ENCODE measurements around the gene EIF4E2. TPM values are rescaled to one million over a fixed set of nuclear protein-coding genes. Genes with fewer than 3 reads are reported as not detected.

Gene EIF4E2
- total and polyA plus RNA-seq, 10 donors = 29.3 to 61.1 (median 45.5) TPM

- H3K9me3 ChIP-seq = peaks cover 0 to 3% (median 0%) of the 10 kb centered on the region in 8 donors
- DNase-seq = no peak
- TF ChIP-seq POLR2A (IDR thresholded peaks at IDR 0.05) (no peak), POLR2AphosphoS5 (IDR thresholded peaks at IDR 0.05) (no peak), CTCF (IDR thresholded peaks at IDR 0.05 in 8 of 11, conservative IDR thresholded peaks at IDR 0.05 in 3 of 11) (no peak)
- H3K4me1 ChIP-seq = no peaks in the 10 kb centered on the region
- H3K4me3 ChIP-seq = no peak overlapping the region
- H3K36me3 ChIP-seq = peaks cover 0 to 11% (median 4%) of the 10 kb centered on the region in 6 donors
- H3K27me3 ChIP-seq (replicated peaks in 1 of 7) = no peaks in the 10 kb centered on the region
- no peak overlapping the region for H3K27ac ChIP-seq
- intact Hi-C loops (cut with DNase I; ENCODE audit: low total_unique reads) = no loop called here
- 85 to 92% (median 89%) methylated on average over 18 of the region's 18 CpGs for WGBS, 5 donors
Observed at GRCh38 chr2:232588680-232589585, 38.4 kb downstream of the EIF4E2 start.

- DNase-seq = no peak
- Histone ChIP-seq H3K36me3 (no peaks in the 10 kb centered on the region), H3K4me3 (no peak overlapping the region), H3K27me3 (replicated peaks in 1 of 7) (no peaks in the 10 kb centered on the region), H3K9me3 (peaks cover 0 to 3% (median 0%) of the 10 kb centered on the region in 8 donors), H3K27ac (no peak overlapping the region), H3K4me1 (no peaks in the 10 kb centered on the region)
- no peak for TF ChIP-seq POLR2AphosphoS5 (IDR thresholded peaks at IDR 0.05)
- TF ChIP-seq CTCF (IDR thresholded peaks at IDR 0.05 in 8 of 11, conservative IDR thresholded peaks at IDR 0.05 in 3 of 11) = no peak
- TF ChIP-seq POLR2A (IDR thresholded peaks at IDR 0.05) = no peak
- 88 to 95% (median 91%) methylated on average over 3 of the region's 3 CpGs for WGBS, 5 donors
- intact Hi-C loops (cut with DNase I; ENCODE audit: low total_unique reads) = no loop called here
Observed at GRCh38 chr2:232592772-232593395, 42.4 kb downstream of the EIF4E2 start.

GRCh38 chr2:232593982-232594381 is 43.5 kb downstream of the EIF4E2 start:
- TF ChIP-seq POLR2AphosphoS5 (IDR thresholded peaks at IDR 0.05) = no peak
- no peak for TF ChIP-seq POLR2A (IDR thresholded peaks at IDR 0.05)
- TF ChIP-seq CTCF (IDR thresholded peaks at IDR 0.05 in 8 of 11, conservative IDR thresholded peaks at IDR 0.05 in 3 of 11) = no peak
- H3K4me3 ChIP-seq = no peak overlapping the region
- 75 to 87% (median 79%) methylated on average over 6 to 7 of the region's 7 CpGs for WGBS, 5 donors
- intact Hi-C loops (cut with DNase I; ENCODE audit: low total_unique reads) = no loop called here
- H3K36me3 ChIP-seq = no peaks in the 10 kb centered on the region
- peaks cover 0 to 3% (median 0%) of the 10 kb centered on the region in 8 donors for H3K9me3 ChIP-seq
- H3K27ac ChIP-seq = no peak overlapping the region
- H3K4me1 ChIP-seq = no peaks in the 10 kb centered on the region
- DNase-seq = no peak
- no peaks in the 10 kb centered on the region for H3K27me3 ChIP-seq (replicated peaks in 1 of 7)

All from spleen (tissue), 11 donors.